Bronchial epithelial cell (primary cell): ENCODE results near the gene GNLY. TPM values are rescaled to one million over a fixed set of nuclear protein-coding genes. Genes with fewer than 3 reads are reported as not detected.
"Not testable (repeated sequence)": the region's sequence is repeated elsewhere in the genome, so short reads cannot be mapped to it uniquely, and the experiment has no call there.

Experiments used
- DNase-seq: peaks from one replicate; pipeline ENCODE4 v3.0.0-alpha.2; 2010; ENCODE audit warnings: low read depth
- FAIRE-seq: peaks from 2 replicates; lab custom pipeline; 2011; peaks lifted over from hg19 to GRCh38; lab: Jason Lieb, UNC
- H3K27me3 ChIP-seq: 2 replicates; pipeline ENCODE4 v1.5.1; 2011; ENCODE audit warnings: low read length; ENCODE audit not compliant: control insufficient read depth, insufficient read depth
- H3K36me3 ChIP-seq: 2 replicates; pipeline ENCODE4 v1.5.1; 2011; ENCODE audit warnings: low read length; ENCODE audit not compliant: control insufficient read depth, insufficient read depth
- H3K4me3 ChIP-seq: 2 replicates; pipeline ENCODE4 v1.5.1; 2011; ENCODE audit warnings: mild to moderate bottlenecking, low read depth, low read length, control low read depth
- total RNA-seq: library from RNA; depleted of rRNA; stranded (reverse); fragments of >200 nt; gene quantifications from 2 replicates; pipeline ENCODE4 v1.2.1, GENCODE V29; 2014
- TF ChIP-seq, protein P1 (sequence below): IDR thresholded peaks from 2 replicates; pipeline ENCODE4 v1.5.1; 2011; ENCODE audit warnings: mild to moderate bottlenecking, moderate library complexity, low read length, control low read depth, inconsistent platforms; ENCODE audit not compliant: insufficient read depth, severe bottlenecking

The GNLY gene
- total RNA-seq, 1 donor from 2014 or later, result not detected

DNA sequence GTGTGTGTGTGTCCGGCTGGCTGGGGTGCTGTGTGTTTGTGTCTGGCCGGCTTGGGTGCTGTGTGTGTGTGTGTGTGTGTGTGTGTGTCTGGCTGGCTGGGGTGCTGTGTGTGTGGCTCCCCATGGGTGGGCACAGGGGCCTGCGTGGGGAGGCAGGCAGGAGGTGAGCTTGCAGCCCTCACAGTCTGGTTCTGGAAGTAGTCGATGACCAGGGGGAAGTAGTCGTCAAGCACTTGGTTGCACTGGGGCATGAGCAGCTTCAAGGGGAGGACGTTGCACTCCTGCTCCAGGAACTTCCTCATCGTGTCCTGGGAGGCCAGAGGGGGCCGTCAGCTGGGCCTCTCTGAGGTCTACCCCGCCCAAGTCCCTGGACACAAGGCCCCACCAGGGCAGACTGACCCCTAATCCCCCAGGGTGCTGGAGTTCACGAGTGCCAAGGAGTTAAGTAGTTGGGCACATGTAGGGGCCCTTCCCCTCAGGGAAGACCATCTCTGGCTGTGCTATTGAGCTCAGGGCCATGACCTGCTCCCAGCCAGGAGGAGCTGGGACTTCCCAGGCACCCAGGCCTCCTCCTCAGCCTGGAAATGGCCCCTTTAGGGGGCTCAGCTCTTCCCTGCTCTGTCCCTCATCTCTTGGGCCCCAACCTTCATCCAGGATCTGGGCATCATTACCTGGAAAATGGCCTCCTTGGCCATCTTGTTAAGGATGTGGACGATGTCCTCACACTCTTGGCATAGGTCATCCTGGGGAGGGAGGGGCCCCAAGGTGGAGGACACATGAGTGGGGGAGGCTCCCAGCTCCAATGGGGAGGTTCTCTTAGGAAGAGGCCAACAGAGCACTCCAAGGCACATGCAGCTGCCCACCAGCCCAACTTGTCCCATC lies 27.5 kb upstream of the GNLY start:
- TF ChIP-seq, protein P1, sequence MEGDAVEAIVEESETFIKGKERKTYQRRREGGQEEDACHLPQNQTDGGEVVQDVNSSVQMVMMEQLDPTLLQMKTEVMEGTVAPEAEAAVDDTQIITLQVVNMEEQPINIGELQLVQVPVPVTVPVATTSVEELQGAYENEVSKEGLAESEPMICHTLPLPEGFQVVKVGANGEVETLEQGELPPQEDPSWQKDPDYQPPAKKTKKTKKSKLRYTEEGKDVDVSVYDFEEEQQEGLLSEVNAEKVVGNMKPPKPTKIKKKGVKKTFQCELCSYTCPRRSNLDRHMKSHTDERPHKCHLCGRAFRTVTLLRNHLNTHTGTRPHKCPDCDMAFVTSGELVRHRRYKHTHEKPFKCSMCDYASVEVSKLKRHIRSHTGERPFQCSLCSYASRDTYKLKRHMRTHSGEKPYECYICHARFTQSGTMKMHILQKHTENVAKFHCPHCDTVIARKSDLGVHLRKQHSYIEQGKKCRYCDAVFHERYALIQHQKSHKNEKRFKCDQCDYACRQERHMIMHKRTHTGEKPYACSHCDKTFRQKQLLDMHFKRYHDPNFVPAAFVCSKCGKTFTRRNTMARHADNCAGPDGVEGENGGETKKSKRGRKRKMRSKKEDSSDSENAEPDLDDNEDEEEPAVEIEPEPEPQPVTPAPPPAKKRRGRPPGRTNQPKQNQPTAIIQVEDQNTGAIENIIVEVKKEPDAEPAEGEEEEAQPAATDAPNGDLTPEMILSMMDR, result no peak
- Histone ChIP-seq H3K4me3 (no peak overlapping the region), H3K27me3 (peaks cover 1% of the 10 kb centered on the region), H3K36me3 (no peaks in the 10 kb centered on the region)
- DNase-seq (no peak), FAIRE-seq (no peak)

DNA sequence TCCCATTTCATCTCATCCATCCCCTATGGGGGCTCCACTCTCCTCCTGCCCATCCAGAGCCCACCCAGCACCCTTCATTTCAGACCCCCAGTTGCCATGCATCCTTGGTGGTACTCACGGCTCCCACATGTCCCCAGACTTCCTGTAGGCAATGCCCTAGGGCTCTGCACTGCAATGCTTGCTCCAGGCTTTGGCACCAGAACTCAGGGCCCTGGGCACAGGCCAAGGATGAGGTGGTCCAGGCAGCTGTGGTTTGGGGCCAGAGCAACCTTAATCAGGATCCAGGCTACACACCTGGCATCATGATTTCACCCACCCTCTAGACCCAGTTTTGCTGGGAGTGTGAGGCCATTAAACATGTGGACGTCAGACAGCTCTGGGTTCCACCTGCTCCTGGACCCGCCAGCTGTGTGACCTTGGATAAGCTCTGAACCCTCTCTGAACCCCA lies 26.6 kb upstream of the GNLY start:
- peaks cover 1% of the 10 kb centered on the region for H3K27me3 ChIP-seq
- FAIRE-seq (no peak), DNase-seq (no peak)
- TF ChIP-seq, protein P1, result no peak
- no peak overlapping the region for H3K4me3 ChIP-seq
- H3K36me3 ChIP-seq, result no peaks in the 10 kb centered on the region

DNA sequence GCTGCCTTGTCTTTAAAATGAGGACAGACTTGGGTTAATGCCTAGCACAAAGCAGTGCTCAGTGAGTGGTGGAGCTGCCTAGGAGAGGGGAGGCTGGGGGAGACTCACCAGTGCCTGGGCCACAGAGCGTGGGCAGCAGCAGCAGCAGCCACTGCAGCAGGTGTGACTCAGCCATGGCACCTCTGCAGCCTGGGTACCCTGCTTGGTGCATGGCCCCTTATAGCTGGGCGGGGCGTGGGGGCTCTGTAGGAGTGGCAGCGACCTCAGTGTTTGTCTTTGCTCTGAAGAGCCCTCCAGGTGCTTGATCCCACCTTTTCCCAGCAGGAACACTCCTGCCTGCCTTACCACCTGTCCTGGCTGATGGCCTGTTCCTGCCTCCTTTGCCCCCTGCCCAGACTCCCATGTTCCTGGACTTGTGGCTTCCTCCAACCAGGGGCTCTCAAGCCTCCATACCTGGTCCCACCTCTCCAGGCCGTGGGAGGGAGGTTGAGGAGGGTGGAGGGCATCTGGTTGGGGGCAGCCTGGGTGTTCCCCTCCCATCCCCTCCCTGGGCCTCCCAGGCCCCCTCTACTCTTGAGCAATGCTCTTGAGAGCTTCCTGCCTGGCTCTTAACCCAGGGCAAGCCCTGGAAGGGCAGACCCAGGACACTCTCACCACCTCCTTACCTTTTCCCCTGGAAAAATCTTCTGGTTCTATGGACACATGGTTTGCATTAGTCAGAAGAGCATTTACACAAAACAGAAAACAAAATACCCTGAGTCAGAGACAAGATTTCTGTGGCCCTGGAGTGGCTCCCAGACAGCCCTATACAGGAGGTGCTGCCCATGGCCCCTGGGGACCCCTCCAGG lies 25.9 kb upstream of the GNLY start, which contains the start of gene SFTPB:
SFTPB (minus strand) TSS at position 191 of the 848 bp plus-strand sequence; CDS start at position 175, 16 bp downstream.
- peaks cover 1% of the 10 kb centered on the region for H3K27me3 ChIP-seq
- H3K36me3 ChIP-seq, result no peaks in the 10 kb centered on the region
- TF ChIP-seq, protein P1, result no peak
- DNase-seq (no peak), FAIRE-seq (no peak)
- no peak within 1 kb of the TSS for H3K4me3 ChIP-seq

DNA sequence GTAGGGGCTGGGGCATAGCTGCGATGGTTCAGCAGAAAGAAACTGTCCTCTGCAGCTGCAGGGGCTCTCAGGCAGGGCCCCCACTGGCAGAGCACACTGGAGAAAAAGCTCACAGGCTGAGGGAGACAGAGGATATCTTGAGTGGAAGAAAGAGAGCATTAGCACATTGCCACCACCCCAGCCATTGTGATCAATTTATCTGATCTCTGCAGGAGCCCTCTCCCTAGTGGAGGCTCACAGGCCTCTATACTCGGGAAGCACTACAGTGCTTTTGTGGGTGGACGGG lies 25.4 kb upstream of the GNLY start:
- FAIRE-seq, result no peak
- DNase-seq, result no peak
- H3K4me3 ChIP-seq, result no peak overlapping the region

DNA sequence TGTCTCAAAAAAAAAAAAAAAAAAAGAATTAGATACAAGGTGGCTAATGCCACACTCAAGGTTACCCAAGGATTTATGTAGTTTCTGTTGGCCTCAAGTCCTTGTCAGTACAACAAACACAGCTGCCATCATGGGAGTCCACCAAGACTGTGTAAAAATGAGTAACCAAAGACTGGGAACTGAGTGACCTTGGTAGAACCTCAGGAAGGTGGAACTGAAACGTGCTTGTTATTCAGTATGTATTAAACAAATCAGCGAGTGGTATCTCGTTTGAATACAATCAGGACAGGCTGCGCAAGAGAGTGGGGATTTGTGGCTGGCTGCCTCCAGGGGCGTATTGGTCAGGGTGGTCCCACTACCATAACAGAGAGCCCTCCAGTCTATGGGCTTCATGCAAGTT lies 24.6 kb upstream of the GNLY start:
- TF ChIP-seq, protein P1, result no peak
- FAIRE-seq, result peak; percentile 60
- Histone ChIP-seq H3K36me3 (no peaks in the 10 kb centered on the region), H3K4me3 (no peak overlapping the region), H3K27me3 (peaks cover 1% of the 10 kb centered on the region)
- no peak for DNase-seq

More for the DNA sequence above, 25.4 kb upstream of the GNLY start:
- peaks cover 1% of the 10 kb centered on the region for H3K27me3 ChIP-seq
- TF ChIP-seq, protein P1, result no peak
- no peaks in the 10 kb centered on the region for H3K36me3 ChIP-seq

DNA sequence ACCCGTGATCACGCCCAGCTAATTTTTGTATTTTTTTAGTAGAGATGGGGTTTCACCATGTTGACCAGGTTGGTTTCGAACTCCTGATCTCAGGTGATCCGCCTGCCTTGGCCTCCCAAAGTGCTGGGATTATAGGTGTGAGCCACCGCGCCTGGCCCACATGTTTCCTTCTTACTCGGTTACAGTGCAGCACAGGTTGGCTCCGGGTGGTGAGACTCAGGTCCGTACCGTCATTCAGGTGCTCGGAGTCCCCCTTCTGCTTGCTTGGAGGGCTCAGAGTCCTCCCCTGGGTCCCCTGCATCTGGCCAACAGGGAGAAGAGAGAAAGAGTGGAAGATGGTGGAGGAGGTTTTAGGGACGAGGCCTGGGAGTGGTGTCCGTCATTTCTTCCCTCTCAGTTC lies 23.7 kb upstream of the GNLY start:
- H3K4me3 ChIP-seq, FAIRE-seq, DNase-seq, H3K36me3 ChIP-seq, H3K27me3 ChIP-seq: not testable (repeated sequence)
